ENCODE measurements around the gene TESK2.

TESK2 gene

GRCh38 chr1:45344499-45344898, 146.5 kb downstream of the TESK2 start:
- TF ChIP-seq, protein P1, sequence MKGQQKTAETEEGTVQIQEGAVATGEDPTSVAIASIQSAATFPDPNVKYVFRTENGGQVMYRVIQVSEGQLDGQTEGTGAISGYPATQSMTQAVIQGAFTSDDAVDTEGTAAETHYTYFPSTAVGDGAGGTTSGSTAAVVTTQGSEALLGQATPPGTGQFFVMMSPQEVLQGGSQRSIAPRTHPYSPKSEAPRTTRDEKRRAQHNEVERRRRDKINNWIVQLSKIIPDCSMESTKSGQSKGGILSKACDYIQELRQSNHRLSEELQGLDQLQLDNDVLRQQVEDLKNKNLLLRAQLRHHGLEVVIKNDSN (IDR thresholded peaks at IDR 0.05): no peak
- TF ChIP-seq, protein P2, sequence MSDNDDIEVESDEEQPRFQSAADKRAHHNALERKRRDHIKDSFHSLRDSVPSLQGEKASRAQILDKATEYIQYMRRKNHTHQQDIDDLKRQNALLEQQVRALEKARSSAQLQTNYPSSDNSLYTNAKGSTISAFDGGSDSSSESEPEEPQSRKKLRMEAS (IDR thresholded peaks at IDR 0.05): no peak
- TF ChIP-seq CEBPB (IDR thresholded peaks at IDR 0.05) (no peak), TAF1 (IDR thresholded peaks at IDR 0.05; ENCODE audit: low read depth) (no peak), RAD21 (IDR thresholded peaks at IDR 0.05; ENCODE audit: low read depth) (no peak), EP300 (IDR thresholded peaks at IDR 0.05; ENCODE audit: borderline replicate concordance) (no peak), EGR1 (IDR thresholded peaks at IDR 0.05) (no peak), NFIC (IDR thresholded peaks at IDR 0.05) (no peak), FOXM1 (IDR thresholded peaks at IDR 0.05; ENCODE audit: borderline replicate concordance, low read depth) (no peak), TEAD4 (IDR thresholded peaks at IDR 0.05) (no peak), ZBTB7A (IDR thresholded peaks at IDR 0.05; ENCODE audit: low read depth) (no peak), TCF12 (IDR thresholded peaks at IDR 0.05; ENCODE audit: low read depth) (no peak), YY1 (IDR thresholded peaks at IDR 0.05; ENCODE audit: low read depth) (no peak)

DNA sequence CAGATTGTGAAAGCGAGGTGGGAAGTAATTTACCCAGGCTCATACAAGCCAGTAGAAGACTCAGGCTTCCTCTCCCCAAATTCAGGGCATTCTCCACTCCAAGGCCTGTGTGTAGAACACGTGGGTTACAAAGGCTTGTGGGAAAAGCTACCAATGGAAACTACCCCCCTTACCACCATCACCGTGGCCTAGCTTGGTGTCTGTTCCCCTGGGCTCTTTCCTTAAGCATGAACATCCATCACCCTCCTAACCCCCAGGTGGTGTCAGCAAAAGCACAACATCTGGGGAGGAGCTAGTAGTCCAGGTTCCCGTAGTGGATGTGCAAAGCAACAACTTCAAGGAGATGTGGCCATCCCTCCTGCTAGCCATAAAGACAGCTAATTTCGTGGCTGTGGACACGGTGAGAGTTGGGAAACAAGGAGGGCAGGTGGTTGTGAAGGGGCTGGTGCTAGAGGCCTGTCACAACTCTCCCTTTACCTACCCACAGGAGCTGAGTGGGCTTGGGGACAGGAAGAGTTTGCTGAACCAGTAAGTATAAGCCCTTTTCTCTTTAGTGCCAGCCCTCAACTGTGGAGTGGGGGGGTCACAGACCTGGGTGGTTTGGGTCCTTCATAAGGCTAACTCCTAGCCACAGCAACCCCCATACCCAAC, 150.0 kb downstream of the TESK2 start:
- no peak for TF ChIP-seq CREB1 (IDR thresholded peaks at IDR 0.05; ENCODE audit: low read depth)
- TF ChIP-seq, protein P3, sequence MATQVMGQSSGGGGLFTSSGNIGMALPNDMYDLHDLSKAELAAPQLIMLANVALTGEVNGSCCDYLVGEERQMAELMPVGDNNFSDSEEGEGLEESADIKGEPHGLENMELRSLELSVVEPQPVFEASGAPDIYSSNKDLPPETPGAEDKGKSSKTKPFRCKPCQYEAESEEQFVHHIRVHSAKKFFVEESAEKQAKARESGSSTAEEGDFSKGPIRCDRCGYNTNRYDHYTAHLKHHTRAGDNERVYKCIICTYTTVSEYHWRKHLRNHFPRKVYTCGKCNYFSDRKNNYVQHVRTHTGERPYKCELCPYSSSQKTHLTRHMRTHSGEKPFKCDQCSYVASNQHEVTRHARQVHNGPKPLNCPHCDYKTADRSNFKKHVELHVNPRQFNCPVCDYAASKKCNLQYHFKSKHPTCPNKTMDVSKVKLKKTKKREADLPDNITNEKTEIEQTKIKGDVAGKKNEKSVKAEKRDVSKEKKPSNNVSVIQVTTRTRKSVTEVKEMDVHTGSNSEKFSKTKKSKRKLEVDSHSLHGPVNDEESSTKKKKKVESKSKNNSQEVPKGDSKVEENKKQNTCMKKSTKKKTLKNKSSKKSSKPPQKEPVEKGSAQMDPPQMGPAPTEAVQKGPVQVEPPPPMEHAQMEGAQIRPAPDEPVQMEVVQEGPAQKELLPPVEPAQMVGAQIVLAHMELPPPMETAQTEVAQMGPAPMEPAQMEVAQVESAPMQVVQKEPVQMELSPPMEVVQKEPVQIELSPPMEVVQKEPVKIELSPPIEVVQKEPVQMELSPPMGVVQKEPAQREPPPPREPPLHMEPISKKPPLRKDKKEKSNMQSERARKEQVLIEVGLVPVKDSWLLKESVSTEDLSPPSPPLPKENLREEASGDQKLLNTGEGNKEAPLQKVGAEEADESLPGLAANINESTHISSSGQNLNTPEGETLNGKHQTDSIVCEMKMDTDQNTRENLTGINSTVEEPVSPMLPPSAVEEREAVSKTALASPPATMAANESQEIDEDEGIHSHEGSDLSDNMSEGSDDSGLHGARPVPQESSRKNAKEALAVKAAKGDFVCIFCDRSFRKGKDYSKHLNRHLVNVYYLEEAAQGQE (IDR thresholded peaks at IDR 0.05; ENCODE audit: low read depth): no peak
- no peak for TF ChIP-seq TCF12 (IDR thresholded peaks at IDR 0.05; ENCODE audit: low read depth)
- TF ChIP-seq TEAD4 (IDR thresholded peaks at IDR 0.05): no peak
- TF ChIP-seq, protein P1 (IDR thresholded peaks at IDR 0.05): peak; percentile 57
- no peak for TF ChIP-seq TAF1 (IDR thresholded peaks at IDR 0.05; ENCODE audit: low read depth)
- TF ChIP-seq CEBPB (IDR thresholded peaks at IDR 0.05): no peak

GRCh38 chr1:45339789-45340558, 151.0 kb downstream of the TESK2 start, which contains the start of the genes MUTYH and TOE1:
Gene MUTYH (minus strand): TSS chr1:45340440. CDS start chr1:45334505, 5,935 bp downstream.
Gene TOE1 (plus strand): TSS chr1:45340170. CDS start chr1:45340253, 83 bp downstream.
- TF ChIP-seq YY1 (IDR thresholded peaks at IDR 0.05; ENCODE audit: low read depth) (peak; percentile 91), TCF12 (IDR thresholded peaks at IDR 0.05; ENCODE audit: low read depth) (0 out of 2 replicates have a peak, but pooled peaks have one; percentile 12), CEBPB (IDR thresholded peaks at IDR 0.05) (no peak), TAF1 (IDR thresholded peaks at IDR 0.05; ENCODE audit: low read depth) (peak; percentile 68), CREB1 (IDR thresholded peaks at IDR 0.05; ENCODE audit: low read depth) (no peak), RAD21 (IDR thresholded peaks at IDR 0.05; ENCODE audit: low read depth) (no peak)
- TF ChIP-seq, protein P2 (IDR thresholded peaks at IDR 0.05): peak; percentile 89

DNA sequence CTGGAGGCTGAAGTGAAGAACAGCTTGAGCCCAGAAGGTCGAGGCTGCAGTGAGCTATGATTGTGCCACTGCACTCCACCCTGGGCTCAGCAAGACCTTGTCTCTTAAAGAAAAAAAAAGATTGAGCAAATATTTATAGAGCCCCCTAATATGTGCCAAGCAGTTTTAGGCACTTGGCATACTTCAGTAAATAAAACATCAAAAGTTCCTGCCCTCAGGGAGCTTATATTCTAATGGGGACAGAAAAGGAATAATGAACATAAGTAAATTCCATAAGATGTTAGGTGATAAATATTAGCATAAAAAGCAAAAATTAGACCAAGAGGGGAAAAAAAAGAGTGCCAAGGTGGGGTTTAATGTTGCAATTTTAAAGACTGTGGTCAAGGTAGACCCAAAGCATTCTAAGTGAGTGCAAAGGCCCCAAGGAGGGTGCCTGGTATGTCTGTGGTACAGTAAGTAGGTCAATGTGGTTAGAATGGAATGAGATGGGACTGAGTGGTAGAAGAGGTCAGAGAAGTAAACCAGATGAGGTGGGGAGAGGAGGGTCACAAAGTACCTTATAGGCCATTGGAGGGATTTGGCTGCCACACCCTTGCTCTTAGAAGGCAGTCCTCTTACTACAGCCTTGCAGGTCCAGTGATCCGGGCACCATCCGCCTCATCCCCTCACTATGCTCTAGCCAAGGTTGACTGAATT, 153.2 kb downstream of the TESK2 start:
- TF ChIP-seq CREB1 (IDR thresholded peaks at IDR 0.05; ENCODE audit: low read depth): no peak
- no peak for TF ChIP-seq CEBPB (IDR thresholded peaks at IDR 0.05)
- TF ChIP-seq TEAD4 (IDR thresholded peaks at IDR 0.05): no peak
- TF ChIP-seq, protein P3 (IDR thresholded peaks at IDR 0.05; ENCODE audit: low read depth): no peak
- TF ChIP-seq EP300 (IDR thresholded peaks at IDR 0.05; ENCODE audit: borderline replicate concordance): no peak
- TF ChIP-seq NFIC (IDR thresholded peaks at IDR 0.05): no peak
- TF ChIP-seq TAF1 (IDR thresholded peaks at IDR 0.05; ENCODE audit: low read depth): no peak
- no peak for TF ChIP-seq YY1 (IDR thresholded peaks at IDR 0.05; ENCODE audit: low read depth)
- TF ChIP-seq, protein P2 (IDR thresholded peaks at IDR 0.05): no peak
- TF ChIP-seq RAD21 (IDR thresholded peaks at IDR 0.05; ENCODE audit: low read depth): no peak

- TF ChIP-seq RAD21 (IDR thresholded peaks at IDR 0.05; ENCODE audit: low read depth) (no peak), TCF12 (IDR thresholded peaks at IDR 0.05; ENCODE audit: low read depth) (no peak), TAF1 (IDR thresholded peaks at IDR 0.05; ENCODE audit: low read depth) (no peak), NFIC (IDR thresholded peaks at IDR 0.05) (no peak), CREB1 (IDR thresholded peaks at IDR 0.05; ENCODE audit: low read depth) (no peak), CEBPB (IDR thresholded peaks at IDR 0.05) (no peak)
- TF ChIP-seq, protein P2 (IDR thresholded peaks at IDR 0.05): no peak
These were observed 155.1 kb downstream of the TESK2 start for GRCh38 chr1:45335855-45336324.

Data from Ishikawa (cell line).